Activated CD4-positive, alpha-beta T cell treated with anti-CD3 and anti-CD28 coated beads, Interleukin-2, amount 10 ng/mL, durations not matched to agents 24 days and 14 days (primary cell): ENCODE measurements around the gene BRMS1L. TPM values are rescaled to one million over a fixed set of nuclear protein-coding genes. Genes with fewer than 3 reads are reported as not detected.
"Not testable (repeated sequence)": the region's sequence is repeated elsewhere in the genome, so short reads cannot be mapped to it uniquely, and the experiment has no call there.

Experiments
- DNase-seq: peaks from one replicate; pipeline ENCODE4 v3.0.0; 2022
- H3K27ac Mint-ChIP-seq: one replicate; pipeline ENCODE4 v1.8.0; 2022; ENCODE audit warnings: mild to moderate bottlenecking, mixed read lengths
- H3K27me3 Mint-ChIP-seq: one replicate; pipeline ENCODE4 v1.8.0; 2022; ENCODE audit warnings: mixed read lengths
- H3K36me3 Mint-ChIP-seq: one replicate; pipeline ENCODE4 v1.8.0; 2022; ENCODE audit warnings: low read depth, mild to moderate bottlenecking, mixed read lengths
- H3K4me1 Mint-ChIP-seq: one replicate; pipeline ENCODE4 v1.8.0; 2021; ENCODE audit warnings: mixed read lengths
- H3K4me3 Mint-ChIP-seq: one replicate; pipeline ENCODE4 v1.8.0; 2022; ENCODE audit warnings: mild to moderate bottlenecking, moderate library complexity, mixed read lengths
- H3K9me3 Mint-ChIP-seq: one replicate; pipeline ENCODE4 v1.8.0; 2021; ENCODE audit warnings: mixed read lengths
- intact Hi-C: fragments of 100-400 bp; cut with micrococcal nuclease; formaldehyde crosslinking; loops from one replicate; pipeline ENCODE4 v1.15.1; 2023
- total RNA-seq: library from RNA; stranded (reverse); gene quantifications from 2 replicates; pipeline ENCODE4 v1.2.3, GENCODE V29; 2022

The BRMS1L gene
- 6.0 and 8.2 TPM in 2 replicates for total RNA-seq

GRCh38 chr14:35826218-35826951 is at the start of gene BRMS1L:
TSS of gene BRMS1L (plus strand) at chr14:35826338. CDS start at chr14:35826517, 179 bp downstream.
- peaks cover 25% of the 10 kb centered on the region for H3K4me1 Mint-ChIP-seq
- intact Hi-C loops: loop anchor here (1.0 to 10.0 kb wide), 5 partner anchors 17 to 779 kb away; partner anchors contain the start of genes FAM177A1, MBIP, PPP2R3C and PRORP
- H3K4me3 Mint-ChIP-seq: peak within 1 kb of the TSS; percentile 93
- peak within 1 kb of the TSS; percentile 93 for H3K27ac Mint-ChIP-seq
- DNase-seq: peak; percentile 99
- peaks cover 6% of the 10 kb centered on the region for H3K36me3 Mint-ChIP-seq
- H3K27me3 Mint-ChIP-seq: peaks cover 2% of the 10 kb centered on the region
- H3K9me3 Mint-ChIP-seq: no peaks in the 10 kb centered on the region

- Mint-ChIP-seq H3K4me3 (no peak overlapping the region), H3K4me1 (no peaks in the 10 kb centered on the region), H3K9me3 (peaks cover 8% of the 10 kb centered on the region), H3K27ac (no peak overlapping the region), H3K36me3 (peaks cover 18% of the 10 kb centered on the region), H3K27me3 (no peaks in the 10 kb centered on the region)
- DNase-seq: no peak
- intact Hi-C loops: no loop called here
These were observed 49.3 kb upstream of the BRMS1L start for GRCh38 chr14:35776823-35777222.

- intact Hi-C loops, DNase-seq, H3K27ac Mint-ChIP-seq, H3K4me1 Mint-ChIP-seq, H3K4me3 Mint-ChIP-seq, H3K27me3 Mint-ChIP-seq, H3K9me3 Mint-ChIP-seq: not testable (repeated sequence)
- H3K36me3 Mint-ChIP-seq: peaks cover 18% of the 10 kb centered on the region
These were observed 48.6 kb upstream of the BRMS1L start for GRCh38 chr14:35777550-35777949.

- intact Hi-C loops: no loop called here
- Mint-ChIP-seq H3K27me3 (no peaks in the 10 kb centered on the region), H3K9me3 (peaks cover 8% of the 10 kb centered on the region), H3K4me1 (no peaks in the 10 kb centered on the region), H3K4me3 (no peak overlapping the region), H3K27ac (no peak overlapping the region), H3K36me3 (peaks cover 15% of the 10 kb centered on the region)
- DNase-seq: no peak
These were observed 46.8 kb upstream of the BRMS1L start for GRCh38 chr14:35779368-35779767.

- Mint-ChIP-seq H3K36me3 (peaks cover 11% of the 10 kb centered on the region), H3K9me3 (peaks cover 8% of the 10 kb centered on the region), H3K4me1 (peaks cover 2% of the 10 kb centered on the region), H3K27ac (no peak overlapping the region), H3K4me3 (no peak overlapping the region), H3K27me3 (no peaks in the 10 kb centered on the region)
- no peak for DNase-seq
- intact Hi-C loops: no loop called here
These were observed 42.4 kb upstream of the BRMS1L start for GRCh38 chr14:35783699-35784098.

GRCh38 chr14:35786856-35787255 is 39.3 kb upstream of the BRMS1L start:
- Mint-ChIP-seq H3K27me3 (no peaks in the 10 kb centered on the region), H3K4me1 (peaks cover 13% of the 10 kb centered on the region), H3K36me3 (no peaks in the 10 kb centered on the region), H3K9me3 (no peaks in the 10 kb centered on the region), H3K27ac (no peak overlapping the region), H3K4me3 (no peak overlapping the region)
- intact Hi-C loops: no loop called here
- DNase-seq: no peak

- no peaks in the 10 kb centered on the region for H3K27me3 Mint-ChIP-seq
These were observed 36.5 kb upstream of the BRMS1L start for GRCh38 chr14:35789651-35790050.

GRCh38 chr14:35797796-35798195 is 28.3 kb upstream of the BRMS1L start:
- H3K27ac Mint-ChIP-seq: no peak overlapping the region
- H3K27me3 Mint-ChIP-seq: no peaks in the 10 kb centered on the region
- H3K9me3 Mint-ChIP-seq: no peaks in the 10 kb centered on the region
- intact Hi-C loops: no loop called here
- H3K4me1 Mint-ChIP-seq: peaks cover 2% of the 10 kb centered on the region
- no peak for DNase-seq
- peaks cover 4% of the 10 kb centered on the region for H3K36me3 Mint-ChIP-seq
- no peak overlapping the region for H3K4me3 Mint-ChIP-seq

More at GRCh38 chr14:35789651-35790050, 36.5 kb upstream of the BRMS1L start:
- Mint-ChIP-seq H3K27ac (no peak overlapping the region), H3K4me1 (peaks cover 13% of the 10 kb centered on the region), H3K4me3 (no peak overlapping the region), H3K36me3 (peaks cover 2% of the 10 kb centered on the region), H3K9me3 (no peaks in the 10 kb centered on the region)
- intact Hi-C loops: no loop called here
- no peak for DNase-seq

- intact Hi-C loops: loop anchor here (5.0 kb wide), 4 partner anchors 64 to 824 kb away; partner anchors contain the start of genes FAM177A1 and SRP54
- Mint-ChIP-seq H3K9me3 (no peaks in the 10 kb centered on the region), H3K4me1 (peaks cover 20% of the 10 kb centered on the region), H3K4me3 (no peak overlapping the region), H3K27ac (no peak overlapping the region), H3K36me3 (peaks cover 18% of the 10 kb centered on the region), H3K27me3 (peaks cover 1% of the 10 kb centered on the region)
- no peak for DNase-seq
These were observed 19.9 kb upstream of the BRMS1L start for GRCh38 chr14:35806006-35806907.

GRCh38 chr14:35807131-35807961 is 18.8 kb upstream of the BRMS1L start:
- Mint-ChIP-seq H3K27me3 (peaks cover 1% of the 10 kb centered on the region), H3K27ac (peak overlapping the region; percentile 59)
- no peak for DNase-seq

GRCh38 chr14:35808076-35808637 is 18.0 kb upstream of the BRMS1L start:
- H3K4me3 Mint-ChIP-seq: peak overlapping the region; percentile 99
- peak overlapping the region; percentile 95 for H3K27ac Mint-ChIP-seq
- intact Hi-C loops: loop anchor here (2.0 to 5.0 kb wide), 5 partner anchors 66 to 826 kb away; partner anchors contain the start of genes FAM177A1, INSM2 and SRP54
- H3K36me3 Mint-ChIP-seq: peaks cover 13% of the 10 kb centered on the region
- H3K9me3 Mint-ChIP-seq: no peaks in the 10 kb centered on the region
- peaks cover 20% of the 10 kb centered on the region for H3K4me1 Mint-ChIP-seq
- DNase-seq: peak; percentile 70
- peaks cover 1% of the 10 kb centered on the region for H3K27me3 Mint-ChIP-seq

More at GRCh38 chr14:35807131-35807961, 18.8 kb upstream of the BRMS1L start:
- intact Hi-C loops: loop anchor here (5.0 kb wide), 4 partner anchors 65 to 825 kb away; partner anchors contain the start of genes FAM177A1 and SRP54
- Mint-ChIP-seq H3K4me3 (peak overlapping the region; percentile 99), H3K36me3 (peaks cover 17% of the 10 kb centered on the region), H3K4me1 (peaks cover 20% of the 10 kb centered on the region), H3K9me3 (no peaks in the 10 kb centered on the region)

- Mint-ChIP-seq H3K27ac (peak within 1 kb of the TSS; percentile 95), H3K4me1 (peaks cover 20% of the 10 kb centered on the region), H3K4me3 (peak within 1 kb of the TSS; percentile 99)
- intact Hi-C loops: loop anchor here (1.0 to 5.0 kb wide), 6 partner anchors 17 to 827 kb away; partner anchors contain the start of genes BRMS1L, FAM177A1, INSM2 and SRP54
- H3K27me3 Mint-ChIP-seq, H3K9me3 Mint-ChIP-seq, H3K36me3 Mint-ChIP-seq: not testable (repeated sequence)
- peak; percentile 97 for DNase-seq
These were observed 17.2 kb upstream of the BRMS1L start, which contains the start of gene RALGAPA1 for GRCh38 chr14:35808638-35809563. TSS of gene RALGAPA1 (minus strand) at chr14:35809295. CDS start at chr14:35808835, 460 bp downstream.
